Stomach (tissue), 9 donors: ENCODE data around the gene NUP85. TPM values are rescaled to one million over a fixed set of nuclear protein-coding genes. Genes with fewer than 3 reads are reported as not detected.

Experiments used
- DNase-seq, 2 donors: peaks; one replicate each; pipeline versions ENCODE4 v3.0.0 to v3.0.0-alpha.2; 2013 to 2019
- H3K27ac ChIP-seq, 5 donors: fragments of 200-600 bp in 4 of 5; sonication (generic) in 4 of 5; one replicate each; pipeline ENCODE4 v1.5.1; 2013 to 2019; ENCODE audit warnings: mild to moderate bottlenecking in 1 of 5, moderate library complexity in 1 of 5
- H3K27me3 ChIP-seq, 3 donors: fragments of 200-600 bp; sonication (generic); one replicate each; pipeline ENCODE4 v1.5.1; 2017 to 2019; ENCODE audit warnings: mixed run types in 1 of 3
- H3K36me3 ChIP-seq, 4 donors: fragments of 200-600 bp; sonication (generic); 1 replicate in 3 of 4; 2 replicates in 1 of 4; pipeline ENCODE4 v1.5.1; 2016 to 2019
- H3K4me1 ChIP-seq, 4 donors: fragments of 200-600 bp; sonication (generic); one replicate each; pipeline ENCODE4 v1.5.1; 2016 to 2019
- H3K4me3 ChIP-seq, 4 donors: fragments of 200-600 bp; sonication (generic) in 3 of 4; one replicate each; pipeline ENCODE4 v1.5.1; 2016 to 2019; ENCODE audit warnings: mild to moderate bottlenecking in 1 of 4
- H3K9me3 ChIP-seq, 4 donors: fragments of 200-600 bp; sonication (generic); one replicate each; pipeline ENCODE4 v1.5.1; 2016 to 2019
- EP300 ChIP-seq: sonication (generic); formaldehyde crosslinking; IDR thresholded peaks from one replicate; pipeline ENCODE4 v1.6.1; 2017; ENCODE audit warnings: antibody characterized with exemption
- POLR2A ChIP-seq, 4 donors: fragments of 450-650 bp; IDR thresholded peaks; one replicate each; pipeline ENCODE4 v1.6.1; 2016; ENCODE audit warnings: antibody characterized with exemption in 4 of 4, control low read depth in 2 of 4, mild to moderate bottlenecking in 1 of 4, moderate library complexity in 1 of 4
- POLR2AphosphoS5 ChIP-seq, 3 donors: sonication (generic); formaldehyde crosslinking; IDR thresholded peaks; one replicate each; pipeline ENCODE4 v1.6.1; 2016; ENCODE audit warnings: antibody characterized with exemption in 3 of 3
- WGBS, 5 donors: extraction: QIAGEN DNeasy Blood & Tissue Kit in 3 of 5; methylation state at CpG; one replicate each; pipeline versions ENCODE4 v1.1.5 to v1.1.7; 2013 to 2018; 5-methylcytosine and 5-hydroxymethylcytosine counted together
- intact Hi-C: fragments of 100-400 bp; cut with DNase I; formaldehyde crosslinking; loops from one replicate; pipeline ENCODE4 v1.15.1; 2023; ENCODE audit warnings: low total_unique reads
- polyA plus RNA-seq, 3 donors: library from polyadenylated mRNA; stranded (reverse); fragments of 200-250 nt; gene quantifications; one replicate each; pipeline ENCODE4 v1.2.3, GENCODE V29; 2013
- total RNA-seq, 5 donors: library from RNA; depleted of rRNA; stranded (reverse); fragments of >200 nt; gene quantifications; one replicate each; pipeline versions ENCODE4 v1.1.0 to v1.2.3, GENCODE V29; 2014 to 2016
- TF ChIP-seq, protein P1 (sequence below), 7 experiments: fragments of 450-650 bp in 4 of 7; fragments of 200-600 bp in 3 of 7; sonication (generic) in 3 of 7; IDR thresholded peaks; one replicate each; pipeline ENCODE4 v1.5.1; 2016 to 2019; ENCODE audit warnings: antibody characterized with exemption in 7 of 7, control low read depth in 2 of 7, mild to moderate bottlenecking in 1 of 7
- donor health status: healthy with polysubstance abuse.
- donor health status: Bipolar disorder and iron deficiency.
- donor health status: healthy.

Gene NUP85
- total and polyA plus RNA-seq, 8 donors, result 20.3 to 220 (median 33.2) TPM

DNA sequence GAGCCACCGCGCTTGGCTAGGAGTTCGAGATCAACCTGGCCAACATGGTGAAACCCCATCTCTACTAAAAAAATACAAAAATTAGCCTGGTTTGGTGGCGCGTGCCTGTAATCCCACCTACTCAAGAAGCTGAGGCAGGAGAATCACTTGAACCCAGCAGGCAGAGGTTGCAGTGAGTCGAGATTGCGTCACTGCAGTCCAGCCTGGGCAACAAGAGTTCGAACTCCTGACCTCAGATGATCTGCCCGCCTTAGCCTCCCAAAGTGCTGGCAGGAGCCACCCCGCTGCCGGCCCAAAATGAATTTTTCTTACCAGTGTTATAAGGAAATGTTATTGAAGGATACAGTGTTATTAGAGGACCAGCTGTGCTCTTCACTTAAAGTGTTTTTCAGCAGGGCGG, 2.3 kb downstream of the NUP85 start:
- Histone ChIP-seq H3K4me3 (no peak overlapping the region), H3K27ac (no peak overlapping the region), H3K9me3 (no peaks in the 10 kb centered on the region), H3K27me3 (no peaks in the 10 kb centered on the region), H3K36me3 (peaks cover 26 to 45% (median 41%) of the 10 kb centered on the region in 4 donors), H3K4me1 (peaks cover 14 to 33% (median 32%) of the 10 kb centered on the region in 4 donors)
- TF ChIP-seq, protein P1, sequence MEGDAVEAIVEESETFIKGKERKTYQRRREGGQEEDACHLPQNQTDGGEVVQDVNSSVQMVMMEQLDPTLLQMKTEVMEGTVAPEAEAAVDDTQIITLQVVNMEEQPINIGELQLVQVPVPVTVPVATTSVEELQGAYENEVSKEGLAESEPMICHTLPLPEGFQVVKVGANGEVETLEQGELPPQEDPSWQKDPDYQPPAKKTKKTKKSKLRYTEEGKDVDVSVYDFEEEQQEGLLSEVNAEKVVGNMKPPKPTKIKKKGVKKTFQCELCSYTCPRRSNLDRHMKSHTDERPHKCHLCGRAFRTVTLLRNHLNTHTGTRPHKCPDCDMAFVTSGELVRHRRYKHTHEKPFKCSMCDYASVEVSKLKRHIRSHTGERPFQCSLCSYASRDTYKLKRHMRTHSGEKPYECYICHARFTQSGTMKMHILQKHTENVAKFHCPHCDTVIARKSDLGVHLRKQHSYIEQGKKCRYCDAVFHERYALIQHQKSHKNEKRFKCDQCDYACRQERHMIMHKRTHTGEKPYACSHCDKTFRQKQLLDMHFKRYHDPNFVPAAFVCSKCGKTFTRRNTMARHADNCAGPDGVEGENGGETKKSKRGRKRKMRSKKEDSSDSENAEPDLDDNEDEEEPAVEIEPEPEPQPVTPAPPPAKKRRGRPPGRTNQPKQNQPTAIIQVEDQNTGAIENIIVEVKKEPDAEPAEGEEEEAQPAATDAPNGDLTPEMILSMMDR (IDR thresholded peaks at IDR 0.05), result no peak
- no peak for TF ChIP-seq POLR2A (IDR thresholded peaks at IDR 0.05)
- TF ChIP-seq POLR2AphosphoS5 (IDR thresholded peaks at IDR 0.05), result no peak
- TF ChIP-seq EP300, result no peak
- intact Hi-C loops, result loop anchor here (2.0 kb wide), 1 partner anchor 29 kb away; no protein-coding TSS in a partner anchor
- no peak for DNase-seq
- 82 to 88% (median 85%) methylated on average over 12 of the region's 12 CpGs for WGBS, 5 donors

DNA sequence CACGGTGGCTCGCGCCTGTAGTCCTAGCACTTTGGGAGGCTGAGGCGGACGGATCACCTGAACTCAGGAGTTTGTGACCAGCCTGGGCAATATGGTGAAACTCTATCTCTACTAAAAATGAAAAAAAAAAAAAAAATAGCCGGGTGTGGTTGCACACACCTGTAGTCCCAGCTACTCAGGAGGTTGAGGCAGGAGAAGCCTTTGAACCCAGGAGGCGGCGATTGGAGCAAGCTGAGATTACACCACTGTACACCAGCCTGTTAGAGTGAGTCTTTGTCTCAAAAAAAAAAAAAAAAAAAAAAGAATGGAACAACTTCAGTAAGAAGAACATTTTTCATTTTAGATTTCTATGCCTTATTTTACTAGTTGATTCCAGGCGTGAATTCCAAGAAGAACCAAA, 2.7 kb downstream of the NUP85 start:
- Histone ChIP-seq H3K36me3 (peaks cover 30 to 49% (median 45%) of the 10 kb centered on the region in 4 donors), H3K9me3 (no peaks in the 10 kb centered on the region), H3K27ac (no peak overlapping the region), H3K4me3 (no peak overlapping the region), H3K27me3 (no peaks in the 10 kb centered on the region), H3K4me1 (peaks cover 14 to 33% (median 32%) of the 10 kb centered on the region in 4 donors)
- TF ChIP-seq POLR2AphosphoS5 (IDR thresholded peaks at IDR 0.05), result no peak
- TF ChIP-seq POLR2A (IDR thresholded peaks at IDR 0.05), result no peak
- TF ChIP-seq EP300, result no peak
- TF ChIP-seq, protein P1 (IDR thresholded peaks at IDR 0.05), result no peak
- no peak for DNase-seq
- 79 to 85% (median 82%) methylated on average over 9 of the region's 9 CpGs for WGBS, 5 donors
- intact Hi-C loops, result loop anchor here (2.0 kb wide), 1 partner anchor 29 kb away; no protein-coding TSS in a partner anchor

DNA sequence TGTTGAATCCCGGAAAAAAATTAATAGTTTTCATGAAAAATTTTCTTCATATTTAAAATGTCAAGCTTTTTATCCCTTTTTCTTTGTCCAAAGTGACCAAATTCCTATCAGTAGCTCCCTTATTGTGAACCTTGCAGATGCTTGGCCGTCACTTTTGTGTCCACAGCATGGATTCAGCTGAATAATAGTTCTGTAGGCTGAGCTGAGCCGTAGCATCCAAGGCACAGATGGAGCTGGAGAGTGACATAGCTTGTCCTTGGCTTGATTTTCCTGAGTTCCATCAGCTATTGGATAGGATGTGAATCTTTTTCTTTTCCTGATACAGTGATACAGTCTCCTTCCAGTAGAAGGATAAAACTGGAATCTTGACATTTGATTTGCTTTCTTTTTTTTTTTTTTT, 3.6 kb downstream of the NUP85 start:
- Histone ChIP-seq H3K9me3 (no peaks in the 10 kb centered on the region), H3K27ac (no peak overlapping the region), H3K4me1 (peaks cover 14 to 33% (median 32%) of the 10 kb centered on the region in 4 donors), H3K27me3 (no peaks in the 10 kb centered on the region), H3K4me3 (no peak overlapping the region), H3K36me3 (peaks cover 37 to 58% (median 54%) of the 10 kb centered on the region in 4 donors)
- TF ChIP-seq, protein P1 (IDR thresholded peaks at IDR 0.05), result no peak
- TF ChIP-seq POLR2A (IDR thresholded peaks at IDR 0.05) (no peak), POLR2AphosphoS5 (IDR thresholded peaks at IDR 0.05) (no peak), EP300 (no peak)
- intact Hi-C loops, result loop anchor here (2.0 kb wide), 1 partner anchor 30 kb away; no protein-coding TSS in a partner anchor
- WGBS, 5 donors, result 75 to 85% (median 82%) methylated on average over 3 of the region's 3 CpGs
- no peak for DNase-seq

DNA sequence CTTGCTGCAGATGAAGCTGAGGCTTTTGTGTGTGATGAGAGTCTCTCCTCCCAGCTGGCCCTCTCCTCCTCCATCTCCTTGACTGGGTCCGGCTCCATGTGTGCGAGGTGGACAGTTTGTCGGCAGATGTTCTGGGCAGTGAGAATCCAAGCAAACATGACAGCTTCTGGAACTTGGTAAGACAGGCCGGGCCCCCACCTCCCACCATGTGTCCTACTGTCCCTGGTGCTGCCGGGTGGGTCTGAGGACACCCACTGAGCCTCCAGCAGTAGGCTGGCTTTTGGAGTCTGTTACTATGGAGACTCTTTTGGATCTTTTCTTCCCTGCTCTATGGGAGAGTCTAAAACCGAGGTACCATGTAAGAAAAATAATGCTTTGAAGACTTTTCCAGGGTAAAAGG, 12.7 kb downstream of the NUP85 start:
- no peak for DNase-seq
- 88 to 96% (median 94%) methylated on average over 6 of the region's 6 CpGs for WGBS, 5 donors
- intact Hi-C loops, result no loop called here

More for the DNA sequence above, 12.7 kb downstream of the NUP85 start:
- Histone ChIP-seq H3K27me3 (no peaks in the 10 kb centered on the region), H3K36me3 (peaks cover 43 to 100% (median 96%) of the 10 kb centered on the region in 4 donors), H3K4me1 (no peaks in the 10 kb centered on the region), H3K9me3 (no peaks in the 10 kb centered on the region), H3K4me3 (no peak overlapping the region), H3K27ac (no peak overlapping the region)
- TF ChIP-seq EP300 (no peak), POLR2A (IDR thresholded peaks at IDR 0.05) (no peak), POLR2AphosphoS5 (IDR thresholded peaks at IDR 0.05) (no peak)
- TF ChIP-seq, protein P1 (IDR thresholded peaks at IDR 0.05), result no peak
